Caco-2 (cell line): Measurements from ENCODE around the gene ABCC9. TPM values are rescaled to one million over a fixed set of nuclear protein-coding genes. Genes with fewer than 3 reads are reported as not detected.
"Not testable (repeated sequence)": the region's sequence is repeated elsewhere in the genome, so short reads cannot be mapped to it uniquely, and the experiment has no call there.

Source experiments
- BruUV-seq: library from RNA; stranded (reverse); fragments of 400-500 nt; replicated peaks from 2 replicates; lab custom pipeline; 2021; lab: Mats Ljungman, UMichigan
- CTCF ChIA-PET: fragments of 300-600 bp; sonication (Branson Sonifier 250); formaldehyde crosslinking; loops from one replicate; lab custom pipeline; 2022; ENCODE audit warnings: antibody characterized with exemption; lab: Charles Lee
- POLR2A ChIA-PET: fragments of 300-600 bp; sonication (Branson Sonifier 250); formaldehyde crosslinking; loops from one replicate; lab custom pipeline; 2022; ENCODE audit warnings: antibody characterized with exemption; lab: Charles Lee
- DNase-seq, 2 experiments: peaks; one replicate each; pipeline versions ENCODE4 v3.0.0 to v3.0.0-alpha.2; 2020 to 2022
- H3K27me3 ChIP-seq: replicated peaks from 2 replicates; pipeline ENCODE4 v1.6.0; 2011; ENCODE audit warnings: low read length; ENCODE audit not compliant: control insufficient read depth, insufficient read depth
- H3K36me3 ChIP-seq: 2 replicates; pipeline ENCODE4 v1.5.1; 2011; ENCODE audit warnings: low read length; ENCODE audit not compliant: control insufficient read depth, insufficient read depth
- H3K4me1 ChIP-seq: fragments of 250-450 bp; sonication (Bioruptor Pico); 2 replicates; pipeline ENCODE4 v1.5.1; 2020; ENCODE audit warnings: mild to moderate bottlenecking
- H3K4me3 ChIP-seq: 2 replicates; pipeline ENCODE4 v1.5.1; 2011; ENCODE audit warnings: low read depth, mild to moderate bottlenecking, control low read depth, low read length
- H3K9me3 ChIP-seq: fragments of 250-450 bp; sonication (Bioruptor Pico); 2 replicates; pipeline ENCODE4 v1.5.1; 2020; ENCODE audit warnings: mild to moderate bottlenecking, moderate library complexity
- H3K27ac Mint-ChIP-seq: one replicate; pipeline ENCODE4 v1.8.0; 2022; ENCODE audit warnings: mixed read lengths; ENCODE audit not compliant: unreplicated experiment
- H3K27me3 Mint-ChIP-seq: one replicate; pipeline ENCODE4 v1.8.0; 2022; ENCODE audit warnings: mixed read lengths; ENCODE audit not compliant: insufficient read depth, unreplicated experiment
- H3K36me3 Mint-ChIP-seq: one replicate; pipeline ENCODE4 v1.8.0; 2022; ENCODE audit warnings: mild to moderate bottlenecking, mixed read lengths; ENCODE audit not compliant: insufficient read depth, unreplicated experiment
- H3K4me1 Mint-ChIP-seq: one replicate; pipeline ENCODE4 v1.8.0; 2022; ENCODE audit warnings: low read depth, mixed read lengths; ENCODE audit not compliant: unreplicated experiment
- H3K4me3 Mint-ChIP-seq: one replicate; pipeline ENCODE4 v1.8.0; 2022; ENCODE audit warnings: mild to moderate bottlenecking, moderate library complexity, mixed read lengths; ENCODE audit not compliant: unreplicated experiment
- H3K9me3 Mint-ChIP-seq: one replicate; pipeline ENCODE4 v1.8.0; 2022; ENCODE audit warnings: mixed read lengths; ENCODE audit not compliant: unreplicated experiment
- intact Hi-C: fragments of 100-400 bp; cut with micrococcal nuclease; formaldehyde crosslinking; loops from one replicate; pipeline ENCODE4 v1.10.0; 2022; ENCODE audit not compliant: unreplicated experiment
- total RNA-seq: library from RNA; stranded (reverse); gene quantifications from 2 replicates; pipeline ENCODE4 v1.2.3, GENCODE V29; 2022
- TF ChIP-seq, protein P1 (sequence below), 2 experiments: fragments of 200-600 bp in 1 of 2; IDR thresholded peaks; 1 replicate in 1 of 2; 2 replicates in 1 of 2; pipeline versions ENCODE4 v1.5.1 to v1.8.0; 2011 to 2022; ENCODE audit warnings: antibody characterized with exemption in 1 of 2, control low read depth in 1 of 2, inconsistent platforms in 1 of 2, low read depth in 1 of 2, low read length in 1 of 2, mild to moderate bottlenecking in 1 of 2, moderate library complexity in 1 of 2; ENCODE audit not compliant: insufficient read depth in 1 of 2, severe bottlenecking in 1 of 2, unreplicated experiment in 1 of 2

Gene ABCC9
- total RNA-seq, 1 experiment from 2014 or later = 130 TPM

DNA sequence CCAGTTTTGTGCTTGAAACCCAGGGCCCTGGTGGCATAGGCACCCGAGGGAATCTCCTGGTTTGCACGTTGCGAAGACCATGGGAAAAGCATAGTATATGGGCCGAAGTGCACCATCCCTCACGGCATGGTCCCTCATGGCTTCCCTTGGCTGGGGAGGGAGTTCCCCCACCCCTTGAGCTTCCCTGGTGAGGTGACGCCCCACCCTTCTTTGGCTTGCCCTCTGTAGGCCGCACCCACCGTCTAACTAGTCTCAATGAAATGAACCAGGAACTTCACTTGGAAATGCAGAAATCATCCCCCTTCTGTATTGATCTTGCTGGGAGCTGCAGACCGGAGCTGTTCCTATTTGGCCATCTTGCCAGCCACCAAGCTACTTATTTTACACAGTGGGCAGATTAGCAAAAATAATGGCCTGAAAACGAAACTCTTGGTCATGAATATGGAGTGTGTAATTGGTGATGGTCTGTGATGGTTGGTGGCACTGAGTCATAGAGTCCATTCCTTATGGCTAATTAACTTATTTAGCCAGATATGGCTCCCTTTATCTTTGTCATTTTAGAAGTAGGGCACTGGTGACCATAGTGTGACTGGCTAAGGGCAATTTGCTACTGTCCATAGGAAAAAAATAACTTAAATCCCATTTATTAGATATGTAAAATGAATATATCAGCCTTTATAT, 145.4 kb downstream of the ABCC9 start:
- no TSS peak for BruUV-seq
- no peaks in the 10 kb centered on the region for H3K27me3 Mint-ChIP-seq
- intact Hi-C loops = no loop called here
- DNase-seq = no peak
- H3K9me3 Mint-ChIP-seq = peaks cover 34% of the 10 kb centered on the region
- peaks cover 16% of the 10 kb centered on the region for H3K4me1 ChIP-seq
- H3K4me3 Mint-ChIP-seq = no peak overlapping the region
- POLR2A ChIA-PET = no interaction called here
- no peak overlapping the region for H3K4me3 ChIP-seq
- H3K27me3 ChIP-seq = no peaks in the 10 kb centered on the region
- H3K27ac Mint-ChIP-seq = no peak overlapping the region
- H3K9me3 ChIP-seq = peaks cover 10% of the 10 kb centered on the region; the same call in 1 of the 2 replicates
- peaks cover 11% of the 10 kb centered on the region for H3K36me3 Mint-ChIP-seq
- CTCF ChIA-PET = no interaction called here
- H3K4me1 Mint-ChIP-seq = peaks cover 7% of the 10 kb centered on the region
- TF ChIP-seq, protein P1, sequence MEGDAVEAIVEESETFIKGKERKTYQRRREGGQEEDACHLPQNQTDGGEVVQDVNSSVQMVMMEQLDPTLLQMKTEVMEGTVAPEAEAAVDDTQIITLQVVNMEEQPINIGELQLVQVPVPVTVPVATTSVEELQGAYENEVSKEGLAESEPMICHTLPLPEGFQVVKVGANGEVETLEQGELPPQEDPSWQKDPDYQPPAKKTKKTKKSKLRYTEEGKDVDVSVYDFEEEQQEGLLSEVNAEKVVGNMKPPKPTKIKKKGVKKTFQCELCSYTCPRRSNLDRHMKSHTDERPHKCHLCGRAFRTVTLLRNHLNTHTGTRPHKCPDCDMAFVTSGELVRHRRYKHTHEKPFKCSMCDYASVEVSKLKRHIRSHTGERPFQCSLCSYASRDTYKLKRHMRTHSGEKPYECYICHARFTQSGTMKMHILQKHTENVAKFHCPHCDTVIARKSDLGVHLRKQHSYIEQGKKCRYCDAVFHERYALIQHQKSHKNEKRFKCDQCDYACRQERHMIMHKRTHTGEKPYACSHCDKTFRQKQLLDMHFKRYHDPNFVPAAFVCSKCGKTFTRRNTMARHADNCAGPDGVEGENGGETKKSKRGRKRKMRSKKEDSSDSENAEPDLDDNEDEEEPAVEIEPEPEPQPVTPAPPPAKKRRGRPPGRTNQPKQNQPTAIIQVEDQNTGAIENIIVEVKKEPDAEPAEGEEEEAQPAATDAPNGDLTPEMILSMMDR (IDR thresholded peaks at IDR 0.05; ENCODE audit: insufficient read depth in 1 of 2, low read depth in 1 of 2, low read length in 1 of 2, severe bottlenecking in 1 of 2, unreplicated experiment in 1 of 2) = no peak
- no peaks in the 10 kb centered on the region for H3K36me3 ChIP-seq

GRCh38 chr12:21794807-21795595, 146.2 kb downstream of the ABCC9 start:
- H3K9me3 ChIP-seq = peaks cover 11% of the 10 kb centered on the region; the same call in 1 of the 2 replicates
- H3K27me3 ChIP-seq, H3K4me3 ChIP-seq, H3K27me3 Mint-ChIP-seq, intact Hi-C loops, DNase-seq, H3K27ac Mint-ChIP-seq, H3K4me1 Mint-ChIP-seq, BruUV-seq, H3K4me3 Mint-ChIP-seq, CTCF ChIA-PET, H3K4me1 ChIP-seq, H3K36me3 ChIP-seq, POLR2A ChIA-PET: not testable (repeated sequence)
- peaks cover 11% of the 10 kb centered on the region for H3K36me3 Mint-ChIP-seq
- H3K9me3 Mint-ChIP-seq = peaks cover 41% of the 10 kb centered on the region

- not testable (repeated sequence) for H3K36me3 Mint-ChIP-seq
Observed at GRCh38 chr12:21789687-21790086, 151.5 kb downstream of the ABCC9 start.

More at GRCh38 chr12:21789687-21790086, 151.5 kb downstream of the ABCC9 start:
- DNase-seq, CTCF ChIA-PET, intact Hi-C loops, H3K36me3 ChIP-seq, H3K4me1 ChIP-seq, BruUV-seq, H3K27me3 ChIP-seq, H3K4me3 ChIP-seq, H3K27ac Mint-ChIP-seq, H3K4me3 Mint-ChIP-seq, H3K4me1 Mint-ChIP-seq, H3K27me3 Mint-ChIP-seq, POLR2A ChIA-PET: not testable (repeated sequence)
- H3K9me3 ChIP-seq = peaks cover 13% of the 10 kb centered on the region; the same call in 1 of the 2 replicates
- H3K9me3 Mint-ChIP-seq = peaks cover 42% of the 10 kb centered on the region
